GM19328 (cell line): ENCODE results near the gene CLCN4.

Experiments used
- ATAC-seq: cut with Tn5 transposase; IDR thresholded peaks from one replicate; pipeline ENCODE4 v1.9.1; 2021; ENCODE audit warnings: mild to moderate bottlenecking, moderate library complexity; ENCODE audit not compliant: unreplicated experiment

The CLCN4 gene

DNA sequence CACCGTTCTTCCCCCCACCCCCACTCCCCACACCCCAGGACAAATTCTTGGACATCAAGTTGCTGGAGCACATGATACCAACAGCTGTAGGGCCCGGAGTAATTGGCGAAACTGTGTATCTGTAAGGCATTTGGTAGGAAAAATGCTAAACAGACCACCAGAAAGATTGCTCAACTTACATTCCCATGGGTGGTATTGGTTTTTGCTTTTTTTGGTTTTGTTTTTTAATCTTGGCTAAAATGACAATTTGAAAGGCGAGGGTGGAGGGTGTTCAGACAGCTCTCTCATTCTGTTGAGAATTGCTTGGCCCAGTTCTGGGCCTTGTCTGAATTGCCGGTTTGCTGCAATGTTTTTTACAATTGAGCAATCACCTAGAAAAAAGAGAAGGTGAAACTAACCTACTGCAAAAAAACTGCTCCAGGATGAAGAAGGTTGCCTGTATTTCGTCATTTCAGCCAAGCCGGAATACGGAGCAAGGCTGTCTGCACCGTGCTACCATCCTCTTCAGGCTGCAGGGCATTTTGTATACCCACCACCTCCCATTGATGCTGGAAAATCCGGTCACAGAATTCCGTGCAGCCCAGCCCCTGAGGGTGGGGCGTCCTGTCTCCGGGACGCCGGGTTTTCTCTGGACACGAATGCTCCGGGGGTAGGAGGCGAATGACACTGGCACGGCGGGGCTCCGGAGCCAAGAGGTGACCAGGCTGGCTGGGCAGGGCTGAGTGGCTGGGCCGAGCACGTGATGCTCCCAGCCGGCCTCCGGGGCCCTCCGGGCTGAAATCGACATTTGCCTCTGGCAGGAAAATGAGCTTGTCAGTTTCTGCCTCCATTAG is at the start of gene CLCN4:
Gene CLCN4 (plus strand): TSS at position 777 of the 833 bp plus-strand sequence. CDS start 28,058 bp downstream, outside the sequence.
- ATAC-seq = no peak

DNA sequence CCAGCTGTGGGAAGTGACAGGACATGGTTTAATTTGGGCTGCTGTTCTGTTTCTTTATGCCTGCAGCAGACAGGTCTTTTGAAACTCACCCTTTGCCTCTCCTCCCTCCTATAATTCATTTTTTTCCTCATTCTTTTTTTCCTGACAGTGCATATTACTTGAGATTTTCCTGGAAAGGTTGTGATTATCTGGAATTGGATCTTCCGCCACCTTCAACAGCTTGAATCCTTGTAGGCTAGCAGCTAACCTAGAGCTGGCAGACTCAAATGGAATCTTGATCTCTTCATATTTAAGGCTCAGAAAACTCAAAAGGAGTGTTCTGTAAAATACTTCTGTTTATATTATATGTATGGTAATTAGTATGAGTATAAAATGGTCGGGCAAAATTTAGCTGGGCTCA is 49.3 kb upstream of the CLCN4 start:
- ATAC-seq = no peak

DNA sequence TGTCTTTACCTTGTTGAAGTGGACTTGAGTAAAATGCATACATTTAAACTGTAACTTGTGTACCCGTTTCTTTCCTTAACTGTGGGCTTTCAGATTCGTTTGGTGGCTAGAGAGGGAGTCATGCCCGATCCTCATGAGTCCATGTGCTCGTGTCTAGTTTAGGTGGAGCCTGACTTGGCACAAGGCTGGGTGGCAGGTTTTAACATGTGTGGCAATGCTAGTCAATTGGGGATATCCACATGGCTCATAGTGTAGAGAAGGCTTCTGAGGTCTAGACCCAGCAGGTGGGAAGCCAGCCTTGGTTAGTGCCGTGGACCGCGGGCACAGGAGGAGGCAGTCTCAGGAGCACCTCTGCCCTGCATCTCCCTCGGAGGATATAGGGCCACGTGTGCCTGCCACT is 48.5 kb upstream of the CLCN4 start:
- no peak for ATAC-seq

DNA sequence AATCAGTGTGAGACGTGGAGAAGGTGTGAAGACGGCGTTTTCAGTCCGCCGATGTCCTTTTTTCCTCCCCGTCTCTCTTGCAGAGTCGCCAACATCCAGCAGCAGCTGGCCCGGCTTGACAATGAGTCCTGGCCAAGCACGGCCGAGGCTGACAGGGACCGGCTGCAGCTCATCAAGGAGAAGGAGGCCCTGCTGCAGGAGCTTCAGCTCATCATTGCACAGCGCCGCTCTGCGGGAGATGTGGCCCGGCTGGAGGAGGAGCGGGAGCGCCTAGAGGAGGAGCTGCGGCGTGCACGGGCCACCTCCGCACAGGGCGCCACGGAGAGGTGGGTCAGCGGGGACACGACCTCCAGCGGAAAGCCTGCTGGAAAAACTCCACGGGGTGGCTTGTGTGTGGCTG is 47.1 kb upstream of the CLCN4 start:
- no peak for ATAC-seq

DNA sequence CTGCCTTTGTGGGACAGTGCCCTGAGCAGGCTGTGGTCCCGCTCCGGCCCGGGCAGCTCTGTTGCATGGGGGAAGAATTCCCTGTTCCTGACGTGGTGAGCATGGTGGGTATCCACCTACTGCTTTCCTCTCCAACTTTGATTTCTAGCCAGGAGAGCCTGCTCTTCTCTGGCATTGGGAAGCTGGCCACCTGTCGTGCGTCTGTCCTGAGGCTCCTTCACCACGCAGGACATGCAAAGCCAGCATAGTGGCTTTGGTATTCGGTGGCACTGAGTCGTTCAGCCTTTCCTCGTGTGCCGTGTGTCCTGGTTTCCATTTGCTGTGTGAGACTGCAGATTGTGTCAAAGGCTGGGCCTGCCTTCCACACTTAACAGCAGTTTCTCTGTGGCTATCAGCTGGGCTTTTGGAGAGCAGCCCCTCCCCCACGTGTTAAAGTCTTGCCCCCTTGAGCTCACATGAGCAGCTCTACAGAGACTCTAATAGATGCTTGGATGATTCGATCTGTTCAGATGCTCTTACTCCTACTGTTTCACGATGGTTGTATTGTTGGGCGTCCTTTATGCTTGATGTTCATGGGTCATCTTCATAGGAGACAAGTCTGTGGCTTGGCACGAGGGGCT is 46.3 kb upstream of the CLCN4 start:
- ATAC-seq = no peak

DNA sequence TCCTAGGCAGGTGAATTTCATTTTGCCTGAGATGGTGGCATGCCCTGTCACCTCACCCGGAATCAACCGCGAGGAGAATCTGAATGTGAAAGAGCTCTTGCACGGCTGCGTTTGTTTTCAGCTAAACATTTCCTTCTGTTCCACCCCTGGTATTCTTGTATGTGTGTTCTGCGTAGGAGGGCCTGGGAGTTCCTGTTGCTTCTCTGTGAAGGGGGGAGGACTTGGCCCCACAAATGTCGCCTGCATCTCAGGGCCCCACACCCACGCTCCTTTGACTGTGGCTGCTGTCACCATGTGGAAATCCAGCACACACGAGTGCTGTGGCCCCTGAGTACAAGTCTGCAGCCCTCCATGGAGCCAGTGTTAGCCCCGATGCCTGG is 45.8 kb upstream of the CLCN4 start:
- no peak for ATAC-seq

DNA sequence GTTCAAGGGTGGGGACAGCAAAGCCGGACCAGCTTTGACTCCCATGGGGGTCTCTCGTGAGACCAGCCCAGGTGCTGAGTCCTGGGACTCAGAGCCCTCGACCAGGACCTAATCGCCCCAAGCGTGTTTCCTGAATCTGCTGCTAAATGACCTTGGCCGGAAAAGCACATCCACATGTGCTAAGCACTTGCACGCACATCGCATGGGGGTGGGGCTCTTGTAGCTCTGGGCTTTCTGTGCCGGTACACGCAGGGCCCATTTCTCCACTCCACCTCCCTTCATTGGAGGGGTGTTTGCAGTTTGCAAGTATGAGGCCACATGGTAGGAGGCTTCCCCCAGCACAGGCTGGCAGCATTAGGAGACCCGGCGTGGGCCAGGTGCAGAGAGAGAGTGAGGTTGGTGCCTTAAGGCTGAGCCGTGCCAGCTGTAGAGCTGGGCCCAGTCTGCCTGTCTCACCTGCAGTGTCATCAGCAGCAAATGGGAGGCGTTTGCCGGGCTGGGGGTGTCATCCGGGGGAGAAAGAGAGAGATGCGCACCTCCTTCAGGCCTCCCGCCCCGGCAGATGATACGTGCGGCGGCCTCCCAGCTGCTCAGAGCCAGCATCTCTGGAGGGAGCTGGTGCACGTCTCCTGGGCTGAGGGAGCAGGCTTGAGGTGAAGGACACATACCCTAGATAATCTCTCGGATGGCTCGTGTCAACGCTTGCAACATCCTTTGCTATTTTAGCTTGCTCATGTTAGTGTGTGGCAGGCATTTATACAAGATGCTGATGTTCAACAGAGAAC is 45.2 kb upstream of the CLCN4 start:
- ATAC-seq = peak; percentile 39

DNA sequence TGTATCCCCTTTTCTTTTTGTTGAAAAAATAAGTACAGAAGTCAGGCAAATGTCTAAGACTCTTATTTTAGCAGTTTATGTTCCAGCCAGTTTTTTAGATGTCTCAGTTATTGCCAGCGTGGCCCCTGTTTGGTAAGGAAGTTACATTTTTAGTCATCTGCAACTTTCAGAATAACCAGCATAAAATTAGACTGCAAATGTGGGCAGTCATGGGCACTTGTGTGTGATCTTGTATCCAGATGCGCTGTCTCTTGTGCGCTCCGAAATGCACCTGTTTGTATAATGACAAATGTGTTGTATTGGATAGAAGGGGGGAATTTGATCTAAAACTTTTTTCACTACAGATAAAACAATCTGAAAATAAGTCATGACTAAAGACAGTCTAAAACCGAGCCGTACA is 44.3 kb upstream of the CLCN4 start:
- no peak for ATAC-seq

DNA sequence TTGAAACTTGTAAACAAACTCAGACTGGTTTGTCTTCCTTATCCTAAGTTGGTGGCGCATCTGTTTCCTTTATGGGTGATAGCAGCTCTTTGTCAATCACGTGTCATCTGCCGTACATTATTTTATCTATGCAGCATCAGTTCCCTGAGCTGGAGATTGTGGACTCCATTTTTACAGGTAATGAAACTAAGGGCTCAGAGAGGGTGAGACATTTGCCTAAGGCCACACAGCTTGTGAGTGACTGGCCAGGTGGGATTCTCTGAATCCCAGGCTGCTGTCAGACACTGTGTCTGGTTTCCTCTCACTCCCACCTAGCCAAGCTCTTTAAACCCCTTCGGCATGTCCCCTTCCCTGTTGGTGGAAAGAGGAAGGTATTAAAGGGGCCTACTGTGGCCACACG is 41.7 kb upstream of the CLCN4 start:
- ATAC-seq = no peak

DNA sequence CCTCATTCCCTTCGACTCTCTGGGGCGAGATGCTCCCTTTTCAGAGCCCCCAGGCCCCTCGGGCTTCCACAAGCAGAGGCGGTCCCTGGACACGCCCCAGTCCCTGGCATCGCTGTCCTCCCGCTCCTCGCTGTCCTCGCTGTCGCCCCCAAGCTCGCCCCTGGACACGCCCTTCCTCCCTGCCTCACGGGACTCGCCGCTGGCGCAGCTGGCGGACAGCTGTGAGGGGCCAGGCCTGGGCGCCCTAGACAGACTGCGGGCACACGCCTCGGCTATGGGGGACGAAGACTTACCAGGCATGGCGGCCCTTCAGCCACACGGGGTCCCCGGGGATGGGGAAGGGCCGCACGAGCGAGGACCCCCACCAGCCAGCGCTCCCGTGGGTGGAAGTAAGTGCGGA is 39.5 kb upstream of the CLCN4 start:
- no peak for ATAC-seq

DNA sequence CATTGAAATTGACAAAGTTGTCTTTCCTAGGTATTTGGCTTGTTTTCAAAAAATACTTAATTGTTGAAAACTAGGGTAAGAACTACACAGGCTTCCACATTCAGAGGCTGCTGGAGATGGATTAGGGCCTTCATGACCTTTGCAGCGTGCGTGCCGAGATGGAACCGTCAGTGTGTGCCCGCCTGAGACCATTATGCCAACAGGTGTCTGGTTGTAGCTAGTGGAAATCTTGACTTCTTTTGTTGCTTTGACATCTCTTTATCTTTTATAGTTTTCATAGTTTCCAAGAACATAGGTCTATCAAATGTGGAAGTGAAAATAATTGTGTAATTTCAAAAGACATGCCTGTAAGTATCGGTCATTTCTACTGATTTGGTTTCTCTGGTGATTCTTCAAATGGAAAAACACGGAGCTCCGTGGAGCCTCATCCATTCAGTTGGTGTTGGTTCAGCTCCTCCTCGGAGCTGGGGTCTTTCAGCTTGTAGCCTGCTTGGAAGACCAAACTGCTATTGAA is 38.9 kb upstream of the CLCN4 start:
- ATAC-seq = no peak

DNA sequence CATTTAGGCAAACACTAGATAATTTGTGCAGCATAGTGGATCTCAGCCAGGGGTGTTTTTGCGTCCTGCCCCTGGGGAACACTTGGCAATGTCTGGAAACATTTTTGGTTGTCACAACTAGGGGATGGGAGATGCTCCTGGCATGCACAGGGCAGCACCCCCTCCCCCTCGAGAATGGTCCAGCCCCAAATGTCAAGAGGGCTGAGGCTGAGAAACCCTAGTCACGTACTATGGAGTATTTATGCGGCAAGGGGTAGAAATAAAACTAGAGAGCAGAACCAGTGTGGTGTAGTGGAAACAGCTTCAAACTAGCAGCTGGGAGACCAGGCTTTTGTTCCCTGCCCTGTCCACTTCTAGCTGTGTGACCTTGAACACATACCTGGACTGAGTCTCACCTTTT is 38.2 kb upstream of the CLCN4 start:
- ATAC-seq = no peak

DNA sequence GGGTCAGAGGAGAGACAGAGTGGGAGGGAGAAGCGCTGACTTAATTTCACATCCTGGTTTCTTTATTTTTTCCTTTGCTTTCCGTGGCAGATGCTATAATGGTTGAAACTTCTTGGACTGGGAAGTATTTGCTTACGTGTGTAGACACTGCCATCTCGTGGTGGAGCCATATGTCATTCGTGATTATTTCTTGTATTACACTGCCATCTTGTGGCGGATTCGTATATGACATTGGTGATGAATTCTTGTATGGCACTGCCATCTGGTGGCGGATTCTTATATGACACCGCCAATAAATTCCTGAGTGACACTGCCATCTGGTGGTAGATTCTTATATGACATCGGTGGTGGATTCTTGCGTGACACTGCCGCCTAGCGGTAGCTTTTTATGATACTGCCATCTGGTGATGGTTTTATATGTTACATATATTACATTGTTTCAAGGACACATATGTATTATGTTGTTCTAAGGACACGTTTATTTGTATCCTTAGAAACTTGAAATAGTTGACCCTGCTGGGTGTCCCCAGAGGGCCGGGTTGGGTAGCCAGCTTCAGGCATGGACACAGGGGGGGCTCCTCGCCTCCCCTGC is 37.3 kb upstream of the CLCN4 start:
- ATAC-seq = peak; percentile 51

DNA sequence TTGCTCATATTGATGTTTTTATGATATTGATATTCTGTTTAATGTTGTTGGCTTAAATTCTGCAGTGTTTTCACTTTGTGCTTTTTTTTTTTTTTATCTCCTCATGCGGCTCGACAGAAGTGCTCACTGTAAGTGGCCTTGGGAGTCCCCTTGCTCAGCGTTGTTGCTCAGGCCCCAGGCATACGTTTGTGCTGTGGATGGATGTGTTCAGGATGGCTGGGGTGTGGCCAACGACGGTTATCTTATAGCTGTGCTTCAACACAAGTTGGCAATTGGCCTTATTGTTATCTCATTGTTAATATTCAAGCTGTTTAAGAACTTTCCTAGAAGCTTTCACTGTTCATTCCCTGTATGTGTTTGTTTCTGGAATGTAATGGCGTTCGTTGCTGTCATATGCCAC is 36.4 kb upstream of the CLCN4 start:
- ATAC-seq = no peak

DNA sequence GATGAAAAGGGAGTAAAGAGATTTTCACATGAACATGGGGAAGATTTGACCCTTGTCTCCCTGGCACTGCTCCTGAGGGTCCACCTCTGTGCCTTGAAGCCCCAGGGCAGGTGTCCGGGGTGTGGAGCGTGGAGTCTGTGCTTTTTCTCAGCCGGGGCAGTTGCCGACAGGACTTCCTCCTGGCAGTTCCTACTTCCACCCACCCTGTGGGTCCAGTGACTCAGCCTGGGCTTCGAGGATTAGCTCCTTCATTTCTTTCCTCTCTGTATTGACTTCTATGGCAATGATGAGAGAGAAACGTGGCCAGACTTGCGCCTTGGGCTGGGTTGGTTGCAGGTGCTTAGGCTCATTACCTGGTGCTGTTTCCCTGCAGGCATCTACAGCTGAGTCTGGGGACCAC is 35.9 kb upstream of the CLCN4 start:
- no peak for ATAC-seq

DNA sequence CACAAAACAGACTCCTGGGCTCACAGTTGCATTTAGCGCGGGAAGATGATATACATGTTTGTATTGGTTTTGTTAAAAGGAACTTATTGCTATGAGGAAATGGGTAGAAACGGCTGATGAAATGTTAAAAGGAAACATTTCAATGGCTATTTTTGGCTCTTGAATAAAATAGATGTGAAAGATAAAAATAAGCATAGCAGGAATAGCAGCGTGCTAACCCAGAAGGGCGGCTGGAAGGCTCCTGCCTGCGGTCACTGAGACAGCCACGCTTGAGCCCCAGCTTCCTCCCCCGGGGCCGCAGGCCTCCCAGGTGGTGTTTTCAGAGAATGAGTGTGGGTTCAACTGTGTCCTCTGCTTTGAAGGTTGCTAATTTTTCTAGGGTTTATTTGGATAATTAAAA is 35.0 kb upstream of the CLCN4 start:
- peak; percentile 65 for ATAC-seq

DNA sequence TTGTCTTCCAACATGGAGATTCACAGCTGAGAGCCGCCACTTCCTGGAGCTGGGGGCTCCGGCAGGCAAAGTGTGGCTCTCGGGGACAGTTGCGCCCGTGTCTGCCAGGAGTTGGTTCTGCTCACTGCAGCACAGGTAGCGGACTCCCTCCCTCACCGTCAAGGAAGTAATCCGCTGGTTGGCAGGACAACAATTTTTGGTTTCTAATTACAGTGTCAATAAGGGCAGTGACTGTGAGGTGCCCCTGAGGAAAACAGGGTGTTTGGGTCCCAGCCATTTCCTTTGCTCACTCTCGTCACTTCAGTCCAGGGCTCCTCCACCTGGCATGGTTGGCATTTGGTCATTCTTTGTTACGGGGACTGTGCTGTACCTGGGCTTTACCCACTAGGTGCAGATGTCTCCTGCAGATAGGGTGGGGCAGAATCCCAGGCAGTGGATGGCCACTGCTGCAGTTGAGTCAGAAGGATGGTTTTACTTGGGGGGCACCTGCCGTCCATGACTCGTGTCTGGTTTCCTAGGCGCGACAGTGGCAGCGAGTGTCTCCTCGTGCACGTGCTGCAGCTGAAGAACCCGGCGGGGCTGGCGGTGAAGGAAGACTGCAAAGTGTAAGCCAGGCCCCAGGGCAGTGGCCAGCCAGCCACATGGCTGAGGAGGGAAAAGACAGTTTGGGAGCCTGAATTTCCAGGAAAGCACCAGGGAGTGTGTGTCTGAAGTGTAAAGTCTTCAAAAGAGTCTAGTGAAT is 32.1 kb upstream of the CLCN4 start:
- no peak for ATAC-seq

DNA sequence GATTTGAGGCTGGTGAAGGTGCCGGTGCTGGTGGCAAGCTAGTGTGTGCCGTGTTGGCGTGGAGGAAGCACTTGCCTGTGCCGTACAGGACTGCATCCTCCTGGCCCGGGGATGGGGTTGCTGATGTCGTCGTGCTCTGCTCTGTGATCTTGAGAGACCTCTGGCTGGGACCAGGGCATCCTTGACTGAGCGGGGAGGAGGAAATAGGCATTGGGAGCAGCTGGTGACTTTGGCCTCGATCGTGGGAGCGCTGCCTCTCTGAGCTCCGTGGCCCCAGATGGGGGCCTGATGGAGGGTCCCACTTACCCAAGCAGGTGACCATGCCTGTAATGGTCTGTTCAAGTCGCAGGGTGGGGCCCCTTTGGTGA is 31.5 kb upstream of the CLCN4 start:
- ATAC-seq = no peak

DNA sequence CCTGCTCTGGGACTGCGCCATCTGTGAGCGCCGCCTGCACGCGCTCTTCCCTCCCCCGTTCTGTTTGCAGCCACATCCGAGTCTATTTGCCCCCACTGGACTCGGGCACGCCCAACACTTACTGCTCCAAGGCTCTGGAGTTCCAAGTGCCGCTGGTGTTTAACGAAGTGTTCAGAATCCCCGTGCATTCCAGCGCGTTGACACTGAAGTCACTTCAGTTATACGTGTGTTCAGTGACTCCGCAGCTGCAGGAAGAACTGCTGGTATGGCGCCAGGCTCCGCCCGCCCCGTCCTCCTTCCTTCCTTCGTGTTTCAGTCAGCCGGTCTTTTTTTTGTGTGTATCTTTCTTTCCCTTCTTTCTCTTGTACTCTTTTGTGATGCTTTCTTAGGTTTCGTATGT is 30.7 kb upstream of the CLCN4 start:
- ATAC-seq = no peak

DNA sequence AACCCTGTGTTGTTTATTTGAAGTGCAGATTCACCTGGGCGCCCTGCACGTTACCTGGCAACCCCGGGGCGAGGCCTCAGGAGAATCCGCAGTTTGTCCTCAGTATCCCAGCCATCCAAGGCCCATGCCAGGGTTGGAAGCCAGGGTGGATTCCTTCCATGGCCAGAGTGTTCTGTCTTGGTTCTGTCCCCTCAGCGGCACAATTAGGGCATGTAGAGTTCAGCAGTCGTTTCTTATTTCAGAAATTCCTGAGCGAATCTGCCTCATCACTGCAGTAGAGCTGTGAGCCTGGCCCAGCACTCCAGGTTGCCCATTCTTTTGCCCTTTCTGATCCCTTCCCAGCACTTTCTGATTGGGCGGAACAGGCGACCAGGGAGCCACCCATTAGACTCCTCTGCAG is 29.9 kb upstream of the CLCN4 start:
- ATAC-seq = no peak

DNA sequence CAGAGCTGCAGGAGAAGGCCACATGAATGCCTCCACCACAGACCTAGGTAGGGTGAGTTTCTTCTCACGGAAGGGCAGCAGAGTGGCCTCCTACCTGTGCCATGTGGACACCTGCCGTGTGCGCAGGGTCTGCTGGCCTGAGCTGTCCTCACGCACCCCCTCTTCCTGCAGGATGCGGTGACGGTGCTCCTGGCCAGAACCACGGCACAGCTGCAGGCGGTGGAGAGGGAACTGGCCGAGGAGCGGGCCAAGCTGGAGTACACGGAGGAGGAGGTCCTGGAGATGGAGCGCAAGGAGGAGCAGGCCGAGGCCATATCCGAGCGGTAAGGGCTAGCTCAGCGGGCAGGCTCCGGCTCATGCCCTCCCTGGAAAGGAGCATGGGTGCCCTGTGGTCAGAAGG is 28.4 kb upstream of the CLCN4 start:
- ATAC-seq = no peak
